ENCODE measurements around the gene PAXIP1.
"Not testable (repeated sequence)": the region's sequence is repeated elsewhere in the genome, so short reads cannot be mapped to it uniquely, and the experiment has no call there.

Gene PAXIP1

GRCh38 chr7:154927624-154928125 lies 75.2 kb downstream of the PAXIP1 start:
- Histone ChIP-seq H3K4me3 (ENCODE audit: insufficient read depth, low read depth, low read length) (no peak overlapping the region), H3K9me3 (ENCODE audit: control insufficient read depth, low read length) (no peaks in the 10 kb centered on the region), H3K27me3 (ENCODE audit: control insufficient read depth, insufficient read depth, low read length, poor library complexity, severe bottlenecking) (no peaks in the 10 kb centered on the region), H3K36me3 (ENCODE audit: control insufficient read depth, insufficient read depth, low read length) (no peaks in the 10 kb centered on the region), H3K4me1 (ENCODE audit: control insufficient read depth, insufficient read depth, low read length) (no peaks in the 10 kb centered on the region), H3K27ac (ENCODE audit: insufficient read depth, low read depth, low read length, poor library complexity, severe bottlenecking) (no peak overlapping the region)
- 29 to 30% methylated on average over 5 of the region's 5 CpGs for WGBS, 2 experiments

- WGBS, 2 experiments, result 85 to 88% methylated on average over 2 of the region's 2 CpGs
- H3K9me3 ChIP-seq (ENCODE audit: control insufficient read depth, low read length); H3K4me3 ChIP-seq (ENCODE audit: insufficient read depth, low read depth, low read length); H3K27me3 ChIP-seq (ENCODE audit: control insufficient read depth, insufficient read depth, low read length, poor library complexity, severe bottlenecking); H3K36me3 ChIP-seq (ENCODE audit: control insufficient read depth, insufficient read depth, low read length); H3K4me1 ChIP-seq (ENCODE audit: control insufficient read depth, insufficient read depth, low read length); H3K27ac ChIP-seq (ENCODE audit: insufficient read depth, low read depth, low read length, poor library complexity, severe bottlenecking): not testable (repeated sequence)
Measured at GRCh38 chr7:154922472-154922871, 80.5 kb downstream of the PAXIP1 start.

GRCh38 chr7:154919344-154920225 lies 83.3 kb downstream of the PAXIP1 start:
- Histone ChIP-seq H3K27ac (ENCODE audit: insufficient read depth, low read depth, low read length, poor library complexity, severe bottlenecking) (no peak overlapping the region), H3K27me3 (ENCODE audit: control insufficient read depth, insufficient read depth, low read length, poor library complexity, severe bottlenecking) (no peaks in the 10 kb centered on the region)
- WGBS, 2 experiments, result 81 to 83% methylated on average over 11 of the region's 11 CpGs

GRCh38 chr7:154918741-154919140 lies 84.2 kb downstream of the PAXIP1 start:
- Histone ChIP-seq H3K27me3 (ENCODE audit: control insufficient read depth, insufficient read depth, low read length, poor library complexity, severe bottlenecking) (peaks cover 8% of the 10 kb centered on the region), H3K36me3 (ENCODE audit: control insufficient read depth, insufficient read depth, low read length) (no peaks in the 10 kb centered on the region)
- WGBS, 2 experiments, result 81 to 88% methylated on average over 6 of the region's 6 CpGs

More at GRCh38 chr7:154919344-154920225, 83.3 kb downstream of the PAXIP1 start:
- Histone ChIP-seq H3K9me3 (ENCODE audit: control insufficient read depth, low read length) (no peaks in the 10 kb centered on the region), H3K4me3 (ENCODE audit: insufficient read depth, low read depth, low read length) (no peak overlapping the region), H3K4me1 (ENCODE audit: control insufficient read depth, insufficient read depth, low read length) (no peaks in the 10 kb centered on the region), H3K36me3 (ENCODE audit: control insufficient read depth, insufficient read depth, low read length) (no peaks in the 10 kb centered on the region)

GRCh38 chr7:154918266-154918665 lies 84.7 kb downstream of the PAXIP1 start:
- Histone ChIP-seq H3K27ac (ENCODE audit: insufficient read depth, low read depth, low read length, poor library complexity, severe bottlenecking) (no peak overlapping the region), H3K9me3 (ENCODE audit: control insufficient read depth, low read length) (no peaks in the 10 kb centered on the region), H3K4me3 (ENCODE audit: insufficient read depth, low read depth, low read length) (no peak overlapping the region), H3K27me3 (ENCODE audit: control insufficient read depth, insufficient read depth, low read length, poor library complexity, severe bottlenecking) (peaks cover 8% of the 10 kb centered on the region), H3K36me3 (ENCODE audit: control insufficient read depth, insufficient read depth, low read length) (no peaks in the 10 kb centered on the region), H3K4me1 (ENCODE audit: control insufficient read depth, insufficient read depth, low read length) (no peaks in the 10 kb centered on the region)
- 94% methylated on average over 6 of the region's 6 CpGs for WGBS, 2 experiments

More at GRCh38 chr7:154918741-154919140, 84.2 kb downstream of the PAXIP1 start:
- Histone ChIP-seq H3K9me3 (ENCODE audit: control insufficient read depth, low read length) (no peaks in the 10 kb centered on the region), H3K27ac (ENCODE audit: insufficient read depth, low read depth, low read length, poor library complexity, severe bottlenecking) (no peak overlapping the region), H3K4me3 (ENCODE audit: insufficient read depth, low read depth, low read length) (no peak overlapping the region), H3K4me1 (ENCODE audit: control insufficient read depth, insufficient read depth, low read length) (no peaks in the 10 kb centered on the region)

- Histone ChIP-seq H3K4me1 (ENCODE audit: control insufficient read depth, insufficient read depth, low read length) (no peaks in the 10 kb centered on the region), H3K27me3 (ENCODE audit: control insufficient read depth, insufficient read depth, low read length, poor library complexity, severe bottlenecking) (peaks cover 8% of the 10 kb centered on the region)
Measured at GRCh38 chr7:154917808-154918160, 85.1 kb downstream of the PAXIP1 start.

GRCh38 chr7:154916856-154917807 lies 85.8 kb downstream of the PAXIP1 start:
- Histone ChIP-seq H3K27ac (ENCODE audit: insufficient read depth, low read depth, low read length, poor library complexity, severe bottlenecking) (no peak overlapping the region), H3K36me3 (ENCODE audit: control insufficient read depth, insufficient read depth, low read length) (no peaks in the 10 kb centered on the region), H3K27me3 (ENCODE audit: control insufficient read depth, insufficient read depth, low read length, poor library complexity, severe bottlenecking) (peaks cover 8% of the 10 kb centered on the region), H3K4me3 (ENCODE audit: insufficient read depth, low read depth, low read length) (no peak overlapping the region), H3K9me3 (ENCODE audit: control insufficient read depth, low read length) (no peaks in the 10 kb centered on the region), H3K4me1 (ENCODE audit: control insufficient read depth, insufficient read depth, low read length) (no peaks in the 10 kb centered on the region)
- WGBS, 2 experiments, result 90 to 97% methylated on average over 8 to 13 of the region's 13 CpGs

More at GRCh38 chr7:154917808-154918160, 85.1 kb downstream of the PAXIP1 start:
- Histone ChIP-seq H3K36me3 (ENCODE audit: control insufficient read depth, insufficient read depth, low read length) (no peaks in the 10 kb centered on the region), H3K9me3 (ENCODE audit: control insufficient read depth, low read length) (no peaks in the 10 kb centered on the region), H3K4me3 (ENCODE audit: insufficient read depth, low read depth, low read length) (no peak overlapping the region), H3K27ac (ENCODE audit: insufficient read depth, low read depth, low read length, poor library complexity, severe bottlenecking) (no peak overlapping the region)
- WGBS, 2 experiments, result 91 to 92% methylated on average over 7 of the region's 7 CpGs

- peaks cover 8% of the 10 kb centered on the region for H3K27me3 ChIP-seq (ENCODE audit: control insufficient read depth, insufficient read depth, low read length, poor library complexity, severe bottlenecking)
- no peak overlapping the region for H3K4me3 ChIP-seq (ENCODE audit: insufficient read depth, low read depth, low read length)
- H3K9me3 ChIP-seq (ENCODE audit: control insufficient read depth, low read length), result no peaks in the 10 kb centered on the region
- WGBS, 2 experiments, result 90 to 91% methylated on average over 14 of the region's 14 CpGs
- no peaks in the 10 kb centered on the region for H3K36me3 ChIP-seq (ENCODE audit: control insufficient read depth, insufficient read depth, low read length)
- H3K4me1 ChIP-seq (ENCODE audit: control insufficient read depth, insufficient read depth, low read length), result no peaks in the 10 kb centered on the region
- no peak overlapping the region for H3K27ac ChIP-seq (ENCODE audit: insufficient read depth, low read depth, low read length, poor library complexity, severe bottlenecking)
Measured at GRCh38 chr7:154916381-154916780, 86.5 kb downstream of the PAXIP1 start.

- H3K27me3 ChIP-seq (ENCODE audit: control insufficient read depth, insufficient read depth, low read length, poor library complexity, severe bottlenecking), result peaks cover 8% of the 10 kb centered on the region
- no peaks in the 10 kb centered on the region for H3K4me1 ChIP-seq (ENCODE audit: control insufficient read depth, insufficient read depth, low read length)
- H3K36me3 ChIP-seq (ENCODE audit: control insufficient read depth, insufficient read depth, low read length), result no peaks in the 10 kb centered on the region
- H3K4me3 ChIP-seq (ENCODE audit: insufficient read depth, low read depth, low read length), result no peak overlapping the region
- 85 to 89% methylated on average over 4 of the region's 4 CpGs for whole genome bisulfite sequencing, 2 experiments
- no peak overlapping the region for H3K27ac ChIP-seq (ENCODE audit: insufficient read depth, low read depth, low read length, poor library complexity, severe bottlenecking)
- H3K9me3 ChIP-seq (ENCODE audit: control insufficient read depth, low read length), result no peaks in the 10 kb centered on the region
Measured at GRCh38 chr7:154915600-154915999, 87.3 kb downstream of the PAXIP1 start.

GRCh38 chr7:154914996-154915380 lies 87.9 kb downstream of the PAXIP1 start:
- no peaks in the 10 kb centered on the region for H3K36me3 ChIP-seq (ENCODE audit: control insufficient read depth, insufficient read depth, low read length)
- WGBS, 2 experiments, result 89% methylated on average over 18 of the region's 18 CpGs
- H3K4me3 ChIP-seq (ENCODE audit: insufficient read depth, low read depth, low read length), result no peak overlapping the region
- H3K4me1 ChIP-seq (ENCODE audit: control insufficient read depth, insufficient read depth, low read length), result no peaks in the 10 kb centered on the region
- no peaks in the 10 kb centered on the region for H3K9me3 ChIP-seq (ENCODE audit: control insufficient read depth, low read length)
- peaks cover 8% of the 10 kb centered on the region for H3K27me3 ChIP-seq (ENCODE audit: control insufficient read depth, insufficient read depth, low read length, poor library complexity, severe bottlenecking)
- H3K27ac ChIP-seq (ENCODE audit: insufficient read depth, low read depth, low read length, poor library complexity, severe bottlenecking), result no peak overlapping the region

Data from ectodermal cell (in vitro differentiated cells).